GM19240 (cell line): ENCODE data around the gene FBXL5.
"Not testable (repeated sequence)": the region's sequence is repeated elsewhere in the genome, so short reads cannot be mapped to it uniquely, and the experiment has no call there.

Experiments
- DNase-seq: peaks from one replicate; pipeline ENCODE4 v3.0.0; 2011; ENCODE audit warnings: low spot score; ENCODE audit not compliant: insufficient read length

FBXL5 gene

GRCh38 chr4:15652841-15653240, 2.3 kb downstream of the FBXL5 start:
- no peak for DNase-seq

GRCh38 chr4:15652191-15652590, 3.0 kb downstream of the FBXL5 start:
- no peak for DNase-seq

DNA sequence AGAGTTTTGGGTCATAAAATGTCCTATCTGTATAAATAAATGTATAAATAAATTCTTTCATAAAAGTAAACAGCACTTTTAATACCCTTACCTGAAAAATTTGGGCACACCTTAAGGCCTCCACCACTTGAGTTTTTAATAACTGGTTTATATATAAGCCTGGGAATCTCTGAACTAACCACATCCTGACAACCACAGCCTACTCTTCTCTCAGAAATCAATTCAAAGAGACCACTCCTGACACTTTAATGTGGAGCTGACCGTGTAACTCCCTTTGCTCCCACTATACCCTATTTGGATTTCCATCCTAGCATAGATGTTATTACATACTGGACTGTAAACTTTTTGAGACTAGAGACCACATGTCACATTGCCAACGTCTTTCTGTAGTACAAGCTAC, 3.5 kb downstream of the FBXL5 start:
- no peak for DNase-seq

GRCh38 chr4:15649914-15650545, 5.1 kb downstream of the FBXL5 start:
- DNase-seq: no peak

DNA sequence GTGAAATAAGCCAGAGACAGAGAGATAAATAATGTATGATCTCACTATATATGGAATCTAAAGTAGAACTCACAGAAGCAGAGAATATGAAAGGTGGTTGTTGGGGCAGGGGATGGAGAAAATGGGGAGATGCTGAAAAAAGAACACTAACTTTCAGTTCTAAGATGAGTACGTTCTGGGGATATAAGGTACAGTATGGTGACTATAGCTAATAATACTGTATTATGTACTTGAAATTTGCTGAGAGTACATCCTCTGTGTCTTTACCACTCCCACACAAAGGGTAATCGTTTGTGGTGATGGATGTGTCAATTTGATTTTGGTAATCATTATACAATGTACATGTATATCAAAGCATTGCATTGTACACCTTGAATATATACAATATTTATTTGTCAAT, 6.6 kb downstream of the FBXL5 start:
- no peak for DNase-seq

DNA sequence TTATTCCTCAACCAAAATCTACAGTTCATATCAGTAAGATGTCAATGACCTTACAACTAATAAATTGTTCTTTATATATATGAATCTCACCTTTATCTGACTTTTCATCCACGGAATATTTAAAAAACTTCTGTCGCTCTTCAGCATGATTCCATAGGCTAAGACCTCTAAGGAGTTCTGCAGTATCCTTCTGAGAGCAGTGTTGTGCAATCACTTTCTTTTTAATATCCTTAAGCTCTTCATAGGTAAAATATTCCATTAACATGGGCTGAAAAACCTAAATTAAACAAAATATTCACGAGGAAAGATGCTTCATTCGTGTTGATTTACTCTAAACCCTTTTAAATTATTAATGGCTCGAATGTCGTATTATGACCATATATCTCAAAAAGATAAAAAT, 16.7 kb downstream of the FBXL5 start:
- DNase-seq: no peak

GRCh38 chr4:15636818-15637217, 18.3 kb downstream of the FBXL5 start:
- no peak for DNase-seq

DNA sequence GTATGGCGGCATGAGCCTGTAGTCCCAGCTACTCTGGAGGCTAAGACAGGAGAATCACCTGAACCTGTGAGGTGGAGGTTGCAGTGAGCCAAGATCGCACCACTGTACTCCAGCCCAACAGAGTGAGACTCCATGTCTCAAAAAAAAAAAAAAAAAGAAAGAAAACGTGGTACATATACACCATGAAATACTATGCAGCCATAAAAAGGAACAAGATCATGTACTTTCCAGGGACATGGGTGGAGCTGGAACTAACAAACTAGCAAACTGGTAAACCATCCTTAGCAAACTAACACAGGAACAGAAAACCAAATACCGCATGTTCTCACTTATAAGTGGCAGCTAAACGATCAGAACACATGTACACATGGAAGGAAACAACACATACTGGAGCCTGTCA, 37.8 kb downstream of the FBXL5 start:
- DNase-seq: not testable (repeated sequence)

GRCh38 chr4:15614891-15615290, 40.3 kb downstream of the FBXL5 start:
- DNase-seq: not testable (repeated sequence)

DNA sequence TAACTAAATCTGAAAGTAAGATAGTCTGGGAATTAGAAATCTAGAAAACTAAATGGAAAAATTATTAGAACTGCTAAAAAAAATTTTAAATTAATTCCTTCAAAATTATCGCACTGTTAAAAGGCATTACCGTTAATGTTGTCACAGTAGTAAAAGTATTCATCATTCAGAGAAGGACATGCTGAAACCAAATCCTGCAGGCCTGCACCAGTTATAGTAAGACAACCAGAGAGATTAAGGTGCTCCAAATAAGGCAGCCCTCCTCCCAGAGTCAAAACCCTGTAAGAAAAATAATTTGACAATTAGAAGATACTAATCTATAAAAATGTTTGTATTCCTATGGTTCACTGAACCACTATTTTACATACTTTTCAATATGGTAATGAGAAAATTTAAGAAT, 43.0 kb downstream of the FBXL5 start:
- no peak for DNase-seq

DNA sequence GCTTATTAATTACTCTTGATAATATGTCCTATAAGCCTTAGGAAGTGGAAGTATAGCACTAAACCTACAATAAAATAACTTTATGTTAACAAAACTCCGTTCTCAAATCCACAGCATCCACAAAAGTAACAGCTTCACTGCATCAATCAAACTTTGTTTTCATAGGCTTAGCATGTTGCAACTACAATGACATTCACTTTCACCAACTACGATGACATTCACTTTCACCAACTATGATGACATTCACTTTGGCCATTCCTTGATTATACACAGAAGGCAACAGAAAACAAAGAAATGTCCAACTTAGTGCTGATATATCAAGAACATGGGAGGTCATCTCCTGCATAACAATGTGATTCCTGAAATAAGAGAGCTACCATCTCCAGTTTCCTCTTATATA, 44.3 kb downstream of the FBXL5 start:
- DNase-seq: no peak

DNA sequence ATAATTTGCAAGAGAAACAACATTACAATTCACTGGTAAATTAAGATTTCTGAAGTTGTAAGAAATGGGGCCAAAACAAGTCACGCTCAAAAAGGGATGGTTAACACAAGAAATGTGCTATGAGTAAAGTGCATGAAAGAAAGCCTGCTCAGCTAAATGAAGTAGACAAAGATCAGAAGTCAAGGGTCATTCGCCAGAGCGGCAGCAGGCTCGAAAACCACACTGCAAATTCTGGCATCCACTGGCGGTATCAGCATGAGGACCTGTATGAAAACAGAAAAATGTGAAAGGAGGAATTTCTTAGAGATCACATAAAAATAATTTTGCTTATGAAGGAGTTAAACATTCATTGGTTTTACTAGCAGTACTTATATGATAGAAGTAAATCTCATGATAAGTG, 49.6 kb downstream of the FBXL5 start:
- no peak for DNase-seq

GRCh38 chr4:15601862-15602261, 53.3 kb downstream of the FBXL5 start:
- DNase-seq: no peak

DNA sequence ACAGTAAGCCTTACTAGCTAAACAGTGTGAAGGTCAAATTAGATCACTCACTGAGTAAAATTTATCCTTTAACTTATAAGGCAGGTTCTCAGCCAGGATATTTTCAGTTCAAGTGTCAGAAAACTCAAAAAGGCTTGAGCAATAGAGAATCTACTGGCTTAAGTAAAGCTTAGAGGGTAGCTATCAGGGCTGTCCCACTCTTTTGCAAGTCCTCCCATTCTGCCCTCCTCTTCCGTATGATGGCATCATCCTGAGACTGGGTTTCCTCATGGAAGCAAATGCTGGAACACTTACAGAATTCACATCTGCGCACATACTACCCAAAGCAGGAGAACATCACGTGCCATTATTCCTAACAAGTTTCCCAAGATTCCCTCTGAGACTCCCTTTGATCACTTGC, 55.0 kb downstream of the FBXL5 start:
- no peak for DNase-seq

- DNase-seq: no peak
Measured at GRCh38 chr4:15598644-15599043, 56.5 kb downstream of the FBXL5 start.

DNA sequence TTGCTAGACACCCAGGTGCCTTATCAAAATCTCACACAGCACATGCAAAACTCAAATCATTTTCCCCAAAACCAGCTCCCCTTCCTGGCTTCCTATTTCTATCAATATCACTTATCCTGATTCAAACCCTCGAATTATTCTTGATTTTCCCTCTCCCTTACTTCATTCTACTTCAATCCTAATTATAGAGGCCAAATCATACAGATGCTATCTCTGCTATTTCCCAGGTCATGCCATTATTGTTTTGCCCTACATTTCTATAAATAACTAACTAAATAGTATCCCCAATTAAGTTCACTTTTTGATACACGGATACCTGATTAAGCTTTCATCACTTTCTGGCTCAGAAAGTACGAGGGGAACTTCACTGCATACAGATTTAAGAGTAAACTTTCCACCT, 62.4 kb downstream of the FBXL5 start:
- no peak for DNase-seq

- no peak for DNase-seq
Measured at GRCh38 chr4:15587649-15588048, 67.5 kb downstream of the FBXL5 start.

GRCh38 chr4:15586066-15586465, 69.1 kb downstream of the FBXL5 start:
- no peak for DNase-seq

- no peak for DNase-seq
Measured at GRCh38 chr4:15585331-15585730, 69.8 kb downstream of the FBXL5 start.

- DNase-seq: no peak
Measured at GRCh38 chr4:15584785-15585184, 70.4 kb downstream of the FBXL5 start.

DNA sequence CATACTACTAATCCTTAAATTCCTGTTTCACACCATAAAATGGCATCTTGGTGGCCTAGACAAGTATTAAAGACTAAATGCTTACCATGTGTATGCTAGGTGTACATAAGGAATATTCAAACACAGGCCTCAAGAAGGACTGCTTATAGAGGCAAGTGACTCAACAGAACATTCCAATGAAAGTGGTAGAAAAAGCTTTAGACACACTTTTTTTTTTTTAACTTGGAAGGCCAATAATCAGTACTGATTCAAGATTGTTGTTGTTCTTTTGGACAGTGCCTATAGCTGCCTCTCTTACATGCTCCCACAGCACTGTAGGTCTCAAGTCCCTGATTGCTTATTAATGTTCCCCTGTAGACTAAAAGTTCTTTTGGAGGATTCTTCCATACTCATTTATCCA, 77.6 kb downstream of the FBXL5 start:
- DNase-seq: no peak

DNA sequence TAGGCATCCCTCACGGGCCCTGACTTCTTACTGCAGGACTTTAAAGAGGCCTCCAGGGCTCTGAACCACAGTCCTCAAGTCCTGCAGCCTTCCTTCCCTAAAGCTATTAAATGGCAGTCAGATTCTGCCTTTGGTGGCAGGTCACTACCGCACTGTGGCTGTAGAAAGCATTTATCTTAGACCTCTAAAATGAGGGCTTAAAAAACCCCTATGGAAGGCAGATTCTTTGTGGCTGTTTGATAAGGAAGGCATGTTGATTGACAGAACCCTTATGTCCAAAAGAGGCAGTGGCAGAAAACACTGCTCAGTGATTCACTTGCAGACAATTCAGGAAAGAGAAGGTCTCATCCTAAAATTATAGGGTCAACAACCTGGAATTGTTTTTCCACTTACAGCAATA, 79.2 kb downstream of the FBXL5 start:
- DNase-seq: no peak

DNA sequence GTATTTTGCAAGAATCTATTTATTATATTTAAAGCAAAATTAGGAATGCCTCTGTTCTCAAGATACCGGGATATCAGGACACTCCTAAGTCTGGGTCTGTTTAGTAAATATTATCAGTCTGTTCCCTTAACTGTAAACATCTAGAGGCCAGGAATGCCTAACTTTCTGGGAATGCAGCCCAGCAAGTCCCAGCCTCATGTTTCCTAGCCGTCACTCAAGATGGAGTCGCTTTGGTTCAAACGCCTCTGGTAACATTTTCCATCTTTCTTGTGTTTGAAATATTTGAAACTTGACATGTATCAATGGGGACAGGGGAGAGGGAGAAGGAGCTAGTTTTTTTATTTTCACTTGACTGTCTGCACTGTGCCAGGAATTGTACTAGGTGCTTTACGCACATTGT, 85.4 kb downstream of the FBXL5 start:
- no peak for DNase-seq

- no peak for DNase-seq
Measured at GRCh38 chr4:15568821-15569220, 86.3 kb downstream of the FBXL5 start.
